Measurements from ENCODE around the gene DHX34.

DNA sequence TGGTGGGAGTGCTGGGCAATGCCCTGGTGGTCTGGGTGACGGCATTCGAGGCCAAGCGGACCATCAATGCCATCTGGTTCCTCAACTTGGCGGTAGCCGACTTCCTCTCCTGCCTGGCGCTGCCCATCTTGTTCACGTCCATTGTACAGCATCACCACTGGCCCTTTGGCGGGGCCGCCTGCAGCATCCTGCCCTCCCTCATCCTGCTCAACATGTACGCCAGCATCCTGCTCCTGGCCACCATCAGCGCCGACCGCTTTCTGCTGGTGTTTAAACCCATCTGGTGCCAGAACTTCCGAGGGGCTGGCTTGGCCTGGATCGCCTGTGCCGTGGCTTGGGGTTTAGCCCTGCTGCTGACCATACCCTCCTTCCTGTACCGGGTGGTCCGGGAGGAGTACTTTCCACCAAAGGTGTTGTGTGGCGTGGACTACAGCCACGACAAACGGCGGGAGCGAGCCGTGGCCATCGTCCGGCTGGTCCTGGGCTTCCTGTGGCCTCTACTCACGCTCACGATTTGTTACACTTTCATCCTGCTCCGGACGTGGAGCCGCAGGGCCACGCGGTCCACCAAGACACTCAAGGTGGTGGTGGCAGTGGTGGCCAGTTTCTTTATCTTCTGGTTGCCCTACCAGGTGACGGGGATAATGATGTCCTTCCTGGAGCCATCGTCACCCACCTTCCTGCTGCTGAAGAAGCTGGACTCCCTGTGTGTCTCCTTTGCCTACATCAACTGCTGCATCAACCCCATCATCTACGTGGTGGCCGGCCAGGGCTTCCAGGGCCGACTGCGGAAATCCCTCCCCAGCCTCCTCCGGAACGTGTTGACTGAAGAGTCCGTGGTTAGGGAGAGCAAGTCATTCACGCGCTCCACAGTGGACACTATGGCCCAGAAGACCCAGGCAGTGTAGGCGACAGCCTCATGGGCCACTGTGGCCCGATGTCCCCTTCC lies 28.9 kb upstream of the DHX34 start:
- TF ChIP-seq, protein P1, sequence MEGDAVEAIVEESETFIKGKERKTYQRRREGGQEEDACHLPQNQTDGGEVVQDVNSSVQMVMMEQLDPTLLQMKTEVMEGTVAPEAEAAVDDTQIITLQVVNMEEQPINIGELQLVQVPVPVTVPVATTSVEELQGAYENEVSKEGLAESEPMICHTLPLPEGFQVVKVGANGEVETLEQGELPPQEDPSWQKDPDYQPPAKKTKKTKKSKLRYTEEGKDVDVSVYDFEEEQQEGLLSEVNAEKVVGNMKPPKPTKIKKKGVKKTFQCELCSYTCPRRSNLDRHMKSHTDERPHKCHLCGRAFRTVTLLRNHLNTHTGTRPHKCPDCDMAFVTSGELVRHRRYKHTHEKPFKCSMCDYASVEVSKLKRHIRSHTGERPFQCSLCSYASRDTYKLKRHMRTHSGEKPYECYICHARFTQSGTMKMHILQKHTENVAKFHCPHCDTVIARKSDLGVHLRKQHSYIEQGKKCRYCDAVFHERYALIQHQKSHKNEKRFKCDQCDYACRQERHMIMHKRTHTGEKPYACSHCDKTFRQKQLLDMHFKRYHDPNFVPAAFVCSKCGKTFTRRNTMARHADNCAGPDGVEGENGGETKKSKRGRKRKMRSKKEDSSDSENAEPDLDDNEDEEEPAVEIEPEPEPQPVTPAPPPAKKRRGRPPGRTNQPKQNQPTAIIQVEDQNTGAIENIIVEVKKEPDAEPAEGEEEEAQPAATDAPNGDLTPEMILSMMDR (IDR thresholded peaks at IDR 0.05; ENCODE audit: low read depth, low read length, poor library complexity, severe bottlenecking), result no peak
- TF ChIP-seq EZH2phosphoT487 (IDR thresholded peaks at IDR 0.05; ENCODE audit: borderline replicate concordance, low read length), result no peak
